8988T (cell line): Measurements from ENCODE around the gene PAX2.

ENCODE experiments used
- DNase-seq: peaks from one replicate; pipeline ENCODE4 v3.0.0; 2011

Gene PAX2

DNA sequence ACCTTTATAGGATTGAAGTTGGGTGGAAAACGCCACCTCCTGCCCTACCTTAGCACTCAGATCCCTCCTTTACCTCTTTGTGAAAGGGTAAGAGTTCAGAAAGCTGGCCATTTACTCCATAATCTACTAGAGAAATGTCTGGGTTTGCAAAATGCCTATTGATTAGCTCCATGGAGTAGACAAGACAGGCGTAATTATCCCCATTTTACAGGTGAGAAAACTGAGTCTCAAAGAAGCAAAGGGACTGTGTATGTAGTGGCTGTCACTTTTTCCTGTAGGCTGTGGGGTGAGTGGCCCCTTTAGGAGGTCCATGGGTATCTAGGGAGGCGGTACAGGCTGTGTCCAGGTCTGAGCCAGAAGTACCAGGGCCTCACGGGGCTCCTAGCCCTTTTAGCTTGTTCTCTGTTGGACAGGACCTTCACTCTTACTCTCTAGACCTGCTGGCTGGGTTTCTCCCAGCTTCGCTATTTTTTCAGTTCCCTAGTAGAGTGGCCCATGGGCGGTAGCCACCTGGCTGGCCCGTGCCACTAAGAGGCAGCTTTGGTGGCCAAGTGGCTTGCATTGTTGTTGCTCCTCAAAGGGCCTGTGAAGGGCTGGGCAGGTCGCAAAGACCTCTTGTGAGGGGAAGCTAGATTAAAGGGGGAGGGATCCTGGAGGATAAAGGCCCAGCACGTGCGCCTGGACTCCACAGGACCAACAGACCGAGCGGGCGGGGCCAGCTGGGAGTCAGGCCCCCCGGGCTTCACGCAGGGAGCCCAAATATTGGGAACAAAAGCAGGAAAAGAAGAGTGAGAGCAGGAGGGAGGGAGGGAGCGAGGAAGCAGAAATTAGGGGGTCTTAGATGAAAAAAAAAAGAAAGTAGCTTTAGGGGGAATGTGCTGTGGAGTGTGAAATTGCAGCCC lies 4.7 kb upstream of the PAX2 start:
- DNase-seq: no peak

DNA sequence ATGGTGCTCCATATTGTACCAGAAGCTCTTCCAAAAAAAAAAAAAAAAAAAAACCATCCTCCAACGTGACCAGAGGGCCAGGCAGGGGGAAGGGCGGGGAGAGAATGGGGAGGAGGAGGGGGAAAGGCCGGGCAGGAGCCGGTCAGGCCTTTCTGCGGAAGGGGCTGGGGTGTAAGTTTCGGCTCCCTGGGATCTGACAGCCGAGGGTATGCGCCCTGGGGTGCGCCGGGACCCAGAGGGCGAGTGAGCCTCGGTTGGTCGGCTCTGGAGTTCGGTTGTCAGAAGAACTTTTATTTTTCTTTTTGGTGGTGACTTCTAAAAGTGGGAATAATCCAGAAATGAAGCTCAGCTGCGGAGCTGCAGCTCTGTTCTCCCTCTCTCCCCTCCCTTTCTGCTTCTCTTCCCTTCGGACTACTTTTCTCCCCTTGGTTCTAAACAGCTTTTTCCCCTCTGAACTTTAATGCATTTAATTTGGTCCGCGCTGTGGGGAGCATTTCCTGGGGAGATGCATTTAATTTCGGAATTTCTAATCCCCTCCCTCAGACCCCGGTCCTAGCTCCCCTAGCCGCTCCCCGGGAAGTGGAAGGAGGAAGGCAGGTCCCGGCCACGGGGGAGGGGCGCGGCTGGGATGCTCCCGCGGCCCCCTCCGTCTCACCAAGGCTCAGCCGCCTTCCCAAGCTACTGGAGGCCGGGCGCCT lies 3.9 kb upstream of the PAX2 start:
- no peak for DNase-seq

DNA sequence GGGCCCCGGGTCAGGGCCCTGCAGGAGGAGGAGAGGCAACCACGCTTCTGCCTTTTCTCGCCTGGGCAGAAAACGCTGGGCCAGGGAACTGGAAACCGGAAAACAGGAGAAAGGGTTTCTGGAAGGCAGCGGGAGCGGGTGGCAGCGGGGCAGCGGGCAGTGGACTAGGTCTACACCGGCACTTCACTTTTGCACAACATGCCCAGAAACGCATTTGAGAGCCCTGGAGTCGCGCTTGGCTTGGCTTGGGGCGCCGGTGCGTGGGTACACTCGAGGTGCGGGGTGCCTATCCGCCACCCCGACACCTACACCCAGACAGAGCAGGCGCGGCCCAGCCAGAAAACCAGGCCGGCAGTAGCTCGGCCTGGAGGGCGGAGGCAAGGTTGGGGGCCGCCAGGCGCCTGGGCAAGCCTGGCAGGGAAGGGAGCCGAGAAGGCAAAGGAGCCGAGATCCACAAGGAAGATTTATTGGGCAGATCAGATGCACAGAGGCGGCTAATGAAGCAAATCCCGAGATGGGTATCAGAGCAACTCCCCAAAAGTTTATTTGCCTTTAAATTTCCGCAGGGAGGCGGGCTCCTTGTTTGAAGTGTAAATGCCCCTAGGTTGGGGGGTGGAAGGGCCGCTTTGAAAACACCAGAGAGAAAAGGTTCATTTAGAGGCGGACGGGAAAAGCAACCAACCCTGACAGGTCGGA lies 3.2 kb upstream of the PAX2 start:
- no peak for DNase-seq

DNA sequence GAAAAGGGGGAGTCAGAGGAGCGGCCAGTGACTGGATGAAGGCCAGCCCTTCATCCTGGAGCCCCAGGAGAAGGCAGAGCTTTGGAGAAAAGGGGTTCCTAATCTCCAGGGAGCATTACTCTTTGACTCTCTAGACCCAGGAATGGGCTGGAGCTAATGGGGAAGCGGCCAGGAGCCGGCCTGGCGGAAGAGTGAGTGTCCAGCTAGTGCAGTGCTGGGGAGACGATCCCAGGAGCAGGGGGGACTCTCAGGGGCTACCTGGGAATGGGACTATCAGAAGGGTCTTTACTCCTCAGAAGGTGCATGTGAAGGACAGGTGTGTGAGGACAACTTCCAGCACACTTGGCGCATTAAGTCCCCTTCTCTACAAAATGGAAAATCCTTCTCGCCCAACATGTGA lies 2.4 kb upstream of the PAX2 start:
- no peak for DNase-seq

DNA sequence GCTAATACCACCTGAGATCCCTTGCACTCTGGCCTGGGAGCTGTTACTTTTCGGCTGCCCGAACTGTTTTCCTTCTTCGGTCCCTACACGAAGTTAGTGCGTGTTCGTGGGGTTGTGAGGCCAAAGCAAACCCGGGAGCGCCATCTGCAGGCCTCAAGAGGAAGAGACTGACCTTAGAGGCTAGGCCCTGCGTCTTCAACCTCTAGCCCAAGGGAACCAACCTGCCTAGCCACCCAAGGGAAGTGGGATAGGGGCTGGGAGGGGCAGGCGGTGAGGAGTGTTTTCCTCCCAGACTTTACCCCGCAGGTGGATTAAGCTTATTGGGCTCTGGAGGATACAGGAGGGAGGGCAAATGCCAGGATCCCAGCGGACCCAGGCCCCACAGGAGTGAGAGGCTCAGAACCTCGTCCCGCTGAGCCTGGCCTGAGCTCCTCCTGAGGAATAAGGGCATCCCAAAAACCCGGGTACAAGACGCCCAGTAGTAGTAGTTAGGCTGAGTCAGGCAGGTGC lies 1.7 kb upstream of the PAX2 start:
- DNase-seq: peak; percentile 88

DNA sequence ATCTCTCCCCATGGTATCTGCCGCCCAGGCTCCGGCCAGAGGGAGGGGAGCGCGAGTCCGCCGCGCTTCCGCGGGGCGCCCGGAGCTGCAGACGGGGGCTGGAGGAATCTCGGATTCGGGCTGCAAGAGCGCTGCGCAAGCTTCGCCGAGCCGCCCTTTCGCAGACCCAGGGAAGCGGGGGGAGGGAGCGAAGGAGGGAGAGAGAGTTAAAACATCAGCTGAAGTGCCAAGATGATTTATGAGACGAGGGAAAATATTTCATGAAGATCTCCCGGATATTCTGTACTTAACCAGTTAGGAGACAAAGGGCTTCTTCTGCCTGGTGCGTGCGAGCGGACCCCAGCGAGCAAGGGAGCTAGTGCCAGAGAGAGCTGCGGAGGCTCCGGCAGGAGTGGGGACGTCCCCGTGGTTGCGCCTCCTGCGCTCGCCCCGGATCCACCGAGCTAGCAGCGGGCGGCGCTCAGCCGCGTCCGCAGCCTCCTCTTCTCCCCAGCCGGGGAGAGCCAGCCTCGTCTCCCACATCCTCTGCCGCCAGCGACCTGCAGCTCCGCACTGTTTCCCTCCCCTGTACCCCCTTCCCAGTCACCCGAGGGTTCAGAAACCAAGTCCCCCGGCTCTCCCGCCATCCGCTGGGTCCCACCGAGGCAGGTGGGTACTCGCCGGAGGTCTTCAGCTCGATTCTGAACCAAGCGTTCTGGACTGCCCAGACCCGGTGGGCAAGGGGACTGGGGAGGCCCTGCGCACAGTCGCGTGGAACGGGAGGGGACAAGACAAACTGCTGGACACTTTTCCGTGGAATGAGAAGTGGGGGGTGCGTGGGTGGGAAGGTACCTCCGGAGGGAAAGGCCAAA lies 1.0 kb upstream of the PAX2 start:
- peak; percentile 44 for DNase-seq

DNA sequence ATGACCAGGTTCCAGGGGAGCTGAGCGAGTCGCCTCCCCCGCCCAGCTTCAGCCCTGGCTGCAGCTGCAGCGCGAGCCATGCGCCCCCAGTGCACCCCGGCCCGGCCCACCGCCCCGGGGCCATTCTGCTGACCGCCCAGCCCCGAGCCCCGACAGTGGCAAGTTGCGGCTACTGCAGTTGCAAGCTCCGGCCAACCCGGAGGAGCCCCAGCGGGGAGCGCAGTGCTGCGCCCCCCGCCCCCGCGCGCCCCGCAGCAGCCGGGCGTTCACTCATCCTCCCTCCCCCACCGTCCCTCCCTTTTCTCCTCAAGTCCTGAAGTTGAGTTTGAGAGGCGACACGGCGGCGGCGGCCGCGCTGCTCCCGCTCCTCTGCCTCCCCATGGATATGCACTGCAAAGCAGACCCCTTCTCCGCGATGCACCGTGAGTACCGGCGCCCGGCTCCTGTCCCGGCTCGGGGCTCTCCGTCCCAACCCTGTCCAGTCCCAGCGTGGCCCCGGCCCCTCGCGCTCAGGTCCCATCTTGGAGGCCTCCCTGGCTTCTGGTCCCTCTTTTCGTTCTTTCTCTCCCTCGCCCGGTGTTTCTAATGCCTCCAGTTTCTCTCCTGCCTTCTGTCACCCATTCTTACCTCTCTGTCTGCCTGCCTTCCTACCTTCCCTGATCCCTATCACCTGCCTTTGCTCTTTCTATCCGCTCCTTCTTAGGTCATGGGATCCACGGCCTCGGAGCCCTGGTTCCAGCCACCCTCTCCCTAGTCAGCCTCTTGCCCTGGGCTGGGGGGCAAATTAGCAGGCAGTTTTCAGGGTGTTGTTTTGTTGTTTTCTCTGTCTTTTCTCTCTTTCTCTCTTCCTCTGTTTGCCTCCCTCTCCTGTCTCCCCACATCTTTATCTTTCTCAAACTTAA lies 751 bp downstream of the PAX2 start:
- DNase-seq: peak; percentile 35

DNA sequence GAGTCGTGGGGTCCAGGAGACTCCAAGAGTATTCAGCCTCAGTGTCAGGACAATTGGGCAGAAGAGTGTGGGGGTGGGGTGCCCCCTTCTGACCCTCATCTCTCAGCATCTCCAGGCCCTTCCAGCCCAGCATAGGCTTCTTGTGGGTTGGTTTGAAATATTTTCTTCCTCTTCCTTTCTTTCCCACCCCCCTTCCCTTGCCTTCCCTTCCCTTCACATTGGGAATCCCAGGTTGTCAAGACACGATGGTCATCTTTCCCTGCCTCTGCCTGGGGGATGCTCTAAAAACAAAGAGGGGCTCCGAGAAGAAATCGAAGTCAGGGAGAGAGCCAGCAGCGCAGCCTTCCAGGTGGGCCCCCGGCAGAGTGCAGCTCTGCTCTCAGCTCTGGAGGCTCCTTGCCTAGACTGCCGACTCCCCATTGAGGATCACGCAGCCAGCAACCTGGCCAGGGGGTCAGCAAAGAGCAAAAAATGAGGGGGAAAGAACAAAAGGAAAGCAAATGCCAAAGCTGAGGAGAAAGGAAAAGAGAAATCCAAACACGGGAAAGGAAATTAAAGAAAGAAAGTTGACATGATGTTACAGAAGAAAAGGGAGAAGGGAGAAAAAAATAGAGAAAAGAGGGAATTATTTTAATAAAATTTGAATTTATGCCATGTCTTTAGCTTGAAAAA lies 1.5 kb downstream of the PAX2 start:
- DNase-seq: no peak

DNA sequence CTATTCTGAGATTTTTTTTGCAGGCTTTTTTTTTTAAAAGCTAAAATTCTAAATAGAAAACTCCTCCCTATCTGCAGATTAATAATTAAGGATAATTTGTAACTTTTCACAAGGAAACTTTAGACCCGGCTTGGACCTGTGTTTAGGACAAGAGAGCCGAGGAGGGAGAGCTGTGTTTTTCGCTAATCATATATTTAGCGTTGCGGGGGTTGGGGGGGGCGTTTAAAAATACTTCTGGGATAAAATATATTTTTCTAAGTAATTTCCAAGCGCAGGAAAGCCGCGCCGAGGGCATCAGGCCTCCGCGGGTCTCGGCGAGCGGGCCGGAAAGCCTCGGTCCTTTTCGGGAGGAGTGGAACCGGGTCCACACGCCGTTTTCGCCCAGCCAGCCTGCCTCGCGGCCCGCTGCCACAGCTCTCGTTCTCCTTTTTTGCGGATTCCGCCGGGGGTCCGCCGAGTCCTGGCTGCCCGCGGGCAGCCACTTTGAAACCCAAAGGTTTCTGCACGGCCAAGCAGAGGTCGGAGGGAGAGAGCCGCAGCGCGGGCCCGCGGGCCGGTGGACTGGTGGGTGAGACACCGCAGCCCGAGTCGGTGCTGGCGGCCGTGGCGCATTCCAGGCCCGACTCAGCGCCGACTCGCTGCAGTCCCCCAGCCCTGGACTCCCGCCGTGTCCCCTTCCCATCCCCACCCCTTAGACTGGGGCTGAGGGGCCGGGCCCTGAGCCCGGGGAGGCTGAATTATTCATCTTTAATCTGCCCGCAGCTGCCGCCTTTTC lies 2.3 kb downstream of the PAX2 start:
- no peak for DNase-seq

DNA sequence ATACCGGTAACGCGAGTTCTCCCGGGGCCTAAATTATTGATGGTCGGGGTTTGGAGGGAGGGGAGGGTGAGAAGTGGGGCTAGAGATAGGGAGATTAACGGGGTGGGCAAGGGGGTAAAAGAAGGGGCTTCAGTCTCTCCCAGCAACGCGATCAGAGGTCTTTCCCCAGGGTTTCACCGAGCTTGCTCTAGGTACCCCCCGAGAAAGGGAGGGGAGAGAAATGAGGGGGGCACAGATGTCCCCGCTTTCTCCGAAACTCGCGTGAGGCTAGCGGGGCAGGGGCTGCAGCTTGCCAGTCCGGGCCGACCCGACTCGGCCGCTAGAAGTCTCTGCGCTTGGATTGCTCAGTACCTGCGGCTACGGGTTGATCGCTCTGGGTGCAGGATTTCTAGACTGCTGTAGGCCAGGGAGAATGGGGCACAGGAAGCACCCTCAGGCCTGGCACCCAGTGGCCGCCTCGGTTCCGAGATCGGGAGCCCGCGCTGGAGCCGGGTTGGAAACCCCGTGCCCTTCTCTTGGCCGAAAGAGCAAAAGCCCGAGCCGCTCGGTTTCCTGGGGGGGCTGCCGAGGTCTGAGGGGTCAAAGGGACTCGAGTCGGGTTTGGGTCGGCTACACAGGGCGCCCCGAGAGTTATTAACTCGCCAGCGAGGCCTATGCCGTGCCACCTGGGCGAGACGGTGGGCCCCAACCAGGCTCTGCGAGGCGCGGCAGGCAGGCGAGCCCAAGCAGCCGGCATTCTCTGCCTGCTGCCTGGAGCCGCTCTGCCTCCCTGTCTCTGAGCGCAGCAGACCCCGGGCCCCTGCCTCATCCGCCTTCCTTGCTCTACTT lies 3.1 kb downstream of the PAX2 start:
- no peak for DNase-seq

DNA sequence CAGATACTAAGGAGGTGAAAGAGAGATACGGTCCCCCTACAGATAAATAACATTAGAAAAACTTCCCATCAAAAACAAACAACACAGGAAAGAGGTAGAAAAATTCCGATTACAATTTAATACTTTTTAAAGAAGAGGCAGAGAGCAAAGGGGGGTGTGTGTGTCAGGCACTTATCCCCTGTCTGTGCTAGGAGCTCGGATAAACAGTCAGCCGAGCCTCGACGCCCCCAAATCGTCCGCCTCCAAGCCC lies 3.6 kb downstream of the PAX2 start:
- DNase-seq: no peak

DNA sequence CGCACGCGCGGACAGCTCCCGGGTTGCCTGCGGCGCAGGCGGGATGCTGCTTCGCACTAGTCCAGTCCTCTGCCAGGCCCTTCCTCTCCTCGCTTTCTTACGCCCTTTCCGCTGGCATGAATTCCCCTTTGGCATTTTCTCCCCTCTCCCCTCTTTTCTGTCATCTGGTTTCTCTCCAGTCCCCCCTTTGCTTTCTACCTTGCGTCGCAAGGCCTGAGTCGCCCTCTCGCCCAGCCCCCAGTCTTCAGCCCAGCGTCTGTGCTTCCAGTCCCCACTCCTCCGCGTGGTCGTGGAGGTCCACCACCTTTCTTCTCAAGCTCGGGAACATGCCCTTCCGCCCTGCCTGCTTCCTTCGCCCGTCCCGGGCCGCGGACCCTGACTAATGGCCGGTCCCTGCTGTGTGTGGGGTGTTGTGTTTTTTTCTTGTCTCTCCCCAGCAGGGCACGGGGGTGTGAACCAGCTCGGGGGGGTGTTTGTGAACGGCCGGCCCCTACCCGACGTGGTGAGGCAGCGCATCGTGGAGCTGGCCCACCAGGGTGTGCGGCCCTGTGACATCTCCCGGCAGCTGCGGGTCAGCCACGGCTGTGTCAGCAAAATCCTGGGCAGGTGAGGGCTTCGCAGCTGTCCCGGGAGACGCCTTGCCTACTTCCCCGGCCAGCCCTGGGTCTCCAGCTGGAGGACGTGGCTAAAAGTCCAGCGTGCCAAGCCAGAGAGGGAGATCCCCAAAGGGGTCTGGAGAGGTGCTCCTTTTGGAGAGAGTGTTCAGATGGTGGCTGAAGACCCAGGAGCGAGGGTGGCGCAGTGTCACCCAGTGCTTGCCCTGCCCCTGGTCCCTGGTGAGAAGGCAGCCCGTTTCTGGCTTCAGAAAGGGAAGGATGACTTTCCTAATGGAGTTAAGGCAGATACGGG lies 4.2 kb downstream of the PAX2 start:
- DNase-seq: no peak

DNA sequence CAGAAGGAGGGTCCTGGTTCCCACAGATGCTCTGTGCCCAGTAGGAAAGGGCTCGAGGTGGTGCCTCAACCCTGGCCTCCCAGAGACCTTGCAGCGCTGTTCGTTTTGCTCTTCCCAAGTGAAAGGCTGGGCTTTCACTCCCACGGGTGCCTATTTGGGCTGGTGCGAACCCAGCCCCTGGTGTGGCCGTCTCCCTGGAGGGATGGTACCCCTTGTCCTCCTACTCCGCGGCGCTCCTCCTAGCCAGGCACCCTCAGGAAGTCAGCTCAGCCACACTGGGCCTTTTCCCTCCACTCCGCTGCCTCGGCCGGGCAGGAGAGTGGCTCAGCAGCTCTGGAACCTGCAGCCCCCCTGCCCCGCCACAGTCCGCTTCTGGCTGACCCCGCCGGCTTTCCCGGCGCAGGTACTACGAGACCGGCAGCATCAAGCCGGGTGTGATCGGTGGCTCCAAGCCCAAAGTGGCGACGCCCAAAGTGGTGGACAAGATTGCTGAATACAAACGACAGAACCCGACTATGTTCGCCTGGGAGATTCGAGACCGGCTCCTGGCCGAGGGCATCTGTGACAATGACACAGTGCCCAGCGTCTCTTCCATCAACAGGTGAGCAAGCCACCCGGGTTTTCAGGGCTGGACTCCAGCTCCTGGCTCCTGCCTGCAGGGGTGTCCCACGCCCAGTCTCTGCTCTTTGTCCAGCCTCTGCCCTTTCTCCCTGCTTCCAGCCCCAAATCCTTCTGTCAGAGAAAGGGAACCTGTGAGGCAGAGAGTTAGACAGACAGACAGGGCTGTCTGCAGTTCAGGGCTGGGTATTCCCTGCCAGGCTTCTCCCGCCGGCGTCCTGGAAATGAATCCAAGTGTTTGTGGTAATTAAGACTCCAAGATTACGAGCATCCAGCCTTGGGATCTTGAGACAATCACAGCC lies 5.2 kb downstream of the PAX2 start:
- no peak for DNase-seq

DNA sequence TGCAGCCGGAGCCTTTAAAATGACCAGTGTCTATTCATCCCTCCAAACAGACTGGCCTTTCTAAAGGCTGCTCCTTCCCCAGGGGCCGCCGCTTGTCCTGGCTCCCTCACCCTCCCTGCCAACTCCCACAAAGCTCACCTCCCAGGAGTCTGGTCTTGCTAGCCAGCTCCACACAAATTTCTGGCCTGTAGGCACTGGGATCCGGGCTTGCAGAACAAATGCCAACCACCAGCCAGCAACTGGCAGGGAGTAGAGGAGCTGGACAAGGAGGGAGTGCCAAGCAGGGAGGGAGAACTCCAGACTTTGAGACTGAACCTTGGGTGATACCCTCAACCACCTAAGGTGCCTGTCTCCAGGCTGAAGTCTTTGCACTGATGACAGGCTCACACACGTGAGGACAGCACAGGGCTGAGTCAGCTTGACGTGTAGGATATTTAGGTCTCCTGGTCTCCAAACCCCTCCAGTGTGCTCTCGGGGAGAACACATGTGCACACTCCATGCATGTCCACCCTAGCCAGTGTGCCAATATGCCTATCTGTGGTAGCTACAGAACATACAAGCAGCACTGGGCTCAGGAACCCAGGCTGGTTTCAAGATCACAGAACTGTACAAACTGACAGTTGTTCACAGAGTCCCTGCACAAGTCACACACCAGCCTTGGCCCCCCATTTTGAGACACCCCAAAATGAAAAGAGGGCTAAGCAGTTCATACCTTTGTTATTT lies 6.0 kb downstream of the PAX2 start:
- DNase-seq: no peak

DNA sequence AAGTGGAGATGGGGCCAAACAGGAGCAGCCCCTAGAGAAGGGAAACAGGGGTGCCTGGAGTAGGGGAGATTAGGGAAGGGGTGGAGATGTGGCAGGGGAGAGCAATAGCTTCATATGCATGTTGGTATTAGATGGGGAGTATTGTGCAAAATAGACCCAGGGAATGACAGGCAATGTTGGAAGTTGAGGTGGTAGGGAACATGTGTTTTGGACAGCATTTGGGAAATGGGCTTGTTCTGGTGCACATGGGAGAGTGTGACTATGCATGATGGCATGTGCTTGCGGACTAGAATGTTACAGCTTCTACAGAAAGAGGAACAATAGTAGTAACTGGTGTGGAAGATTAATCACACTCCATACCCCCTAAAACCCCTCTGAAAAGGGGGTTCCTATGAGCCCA lies 10.4 kb downstream of the PAX2 start:
- no peak for DNase-seq

DNA sequence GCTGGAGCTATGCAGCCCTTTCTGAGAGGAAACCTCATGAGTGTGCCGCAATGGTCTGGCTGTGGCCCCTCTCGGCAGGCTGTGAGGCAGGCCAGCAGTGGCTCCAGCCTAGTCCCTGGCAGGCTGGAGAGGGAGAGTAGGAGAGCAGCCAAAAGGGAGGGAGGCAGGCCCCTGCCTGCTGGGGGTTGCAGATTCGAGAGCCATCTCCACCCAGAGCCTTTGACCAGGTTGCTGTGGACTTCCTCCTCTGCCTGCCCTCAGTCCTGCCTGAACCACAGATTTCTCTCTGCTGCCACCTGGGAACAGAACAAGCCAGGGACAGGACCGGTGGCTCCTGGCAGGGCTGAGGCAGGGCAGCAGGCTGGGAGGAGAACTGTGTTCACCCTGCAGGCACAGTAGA lies 13.9 kb downstream of the PAX2 start:
- DNase-seq: no peak

DNA sequence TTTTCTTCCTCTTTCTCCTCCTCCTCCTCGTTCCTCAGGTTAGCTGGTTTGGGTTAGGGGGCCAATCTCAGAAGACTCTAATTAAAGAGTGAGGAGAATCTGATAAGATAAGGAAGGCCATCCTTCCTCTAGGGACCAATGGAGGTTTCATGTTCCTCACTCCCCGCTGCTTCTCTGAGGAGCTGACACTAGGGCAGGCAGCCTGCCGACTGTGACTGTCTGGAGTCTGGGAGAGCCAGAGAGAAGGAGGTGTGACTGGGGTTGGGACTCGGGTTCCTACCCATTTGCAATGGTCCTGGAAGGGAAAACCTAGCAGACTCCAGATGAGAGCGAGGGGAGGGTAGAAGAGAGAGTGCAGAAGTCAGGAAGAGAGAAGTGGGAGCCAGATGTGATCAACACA lies 15.3 kb downstream of the PAX2 start:
- no peak for DNase-seq
